Vagina (tissue), 2 donors: ENCODE measurements around the gene B3GLCT.

Source experiments
- CTCF ChIP-seq, 3 experiments: fragments of 450-650 bp in 2 of 3; fragments of 200-600 bp in 1 of 3; sonication (generic) in 1 of 3; IDR thresholded peaks; one replicate each; pipeline ENCODE4 v1.5.1; 2017 to 2019; ENCODE audit warnings: antibody characterized with exemption in 3 of 3, mild to moderate bottlenecking in 2 of 3, moderate library complexity in 2 of 3
- POLR2A ChIP-seq, 2 donors: fragments of 450-650 bp; IDR thresholded peaks; one replicate each; pipeline ENCODE4 v1.6.1; 2017; ENCODE audit warnings: antibody characterized with exemption in 2 of 2, mild to moderate bottlenecking in 2 of 2, moderate library complexity in 2 of 2
- POLR2AphosphoS5 ChIP-seq, 2 donors: sonication (generic); formaldehyde crosslinking; IDR thresholded peaks; one replicate each; pipeline ENCODE4 v1.9.0; 2017; ENCODE audit warnings: antibody characterized with exemption in 2 of 2, mild to moderate bottlenecking in 2 of 2, low read depth in 1 of 2; ENCODE audit not compliant: insufficient read depth in 1 of 2

GRCh38 chr13:31365630-31366029, 165.9 kb downstream of the B3GLCT start:
- no peak for TF ChIP-seq CTCF (IDR thresholded peaks at IDR 0.05)
- TF ChIP-seq POLR2AphosphoS5 (IDR thresholded peaks at IDR 0.05; ENCODE audit: insufficient read depth in 1 of 2, low read depth in 1 of 2) = no peak
- TF ChIP-seq POLR2A (IDR thresholded peaks at IDR 0.05) = no peak
